ENCODE measurements around the gene ZBTB38. TPM values are rescaled to one million over a fixed set of nuclear protein-coding genes. Genes with fewer than 3 reads are reported as not detected.

Gene ZBTB38
- total RNA-seq, 1 donor from 2014 or later, result 89.6 TPM

GRCh38 chr3:141370065-141370533 lies 1.8 kb downstream of the ZBTB38 start:
- intact Hi-C loops (cut with DNase I), result no loop called here
- Histone ChIP-seq H3K4me1 (peaks cover 48% of the 10 kb centered on the region), H3K27ac (peak overlapping the region; percentile 93), H3K27me3 (ENCODE audit: low read depth) (no peaks in the 10 kb centered on the region), H3K9me3 (no peaks in the 10 kb centered on the region), H3K4me3 (peak overlapping the region; percentile 43), H3K36me3 (no peaks in the 10 kb centered on the region)
- ATAC-seq, result peak; percentile 71
- TF ChIP-seq CTCF (IDR thresholded peaks at IDR 0.05), result peak; percentile 36
- DNase-seq, result no peak

- no peaks in the 10 kb centered on the region for H3K27me3 ChIP-seq (ENCODE audit: low read depth)
- no peak for DNase-seq
- TF ChIP-seq CTCF (IDR thresholded peaks at IDR 0.05), result no peak
- ATAC-seq, result no peak
- no peak overlapping the region for H3K4me3 ChIP-seq
- H3K4me1 ChIP-seq, result peaks cover 32% of the 10 kb centered on the region
- intact Hi-C loops (cut with DNase I), result no loop called here
- H3K9me3 ChIP-seq, result no peaks in the 10 kb centered on the region
- no peaks in the 10 kb centered on the region for H3K36me3 ChIP-seq
- no peak overlapping the region for H3K27ac ChIP-seq
Measured at GRCh38 chr3:141371882-141372281, 3.6 kb downstream of the ZBTB38 start.

- Histone ChIP-seq H3K4me3 (no peak overlapping the region), H3K27ac (no peak overlapping the region), H3K27me3 (ENCODE audit: low read depth) (no peaks in the 10 kb centered on the region), H3K36me3 (no peaks in the 10 kb centered on the region), H3K4me1 (peaks cover 24% of the 10 kb centered on the region), H3K9me3 (no peaks in the 10 kb centered on the region)
- intact Hi-C loops (cut with DNase I), result no loop called here
- ATAC-seq (no peak), DNase-seq (no peak)
- no peak for TF ChIP-seq CTCF (IDR thresholded peaks at IDR 0.05)
Measured at GRCh38 chr3:141372656-141373055, 4.4 kb downstream of the ZBTB38 start.

- intact Hi-C loops (cut with DNase I), result no loop called here
- peaks cover 20% of the 10 kb centered on the region for H3K4me1 ChIP-seq
- no peak overlapping the region for H3K4me3 ChIP-seq
- H3K9me3 ChIP-seq, result no peaks in the 10 kb centered on the region
- ATAC-seq, result no peak
- no peak overlapping the region for H3K27ac ChIP-seq
- no peak for TF ChIP-seq CTCF (IDR thresholded peaks at IDR 0.05)
- no peak for DNase-seq
- H3K36me3 ChIP-seq, result no peaks in the 10 kb centered on the region
- no peaks in the 10 kb centered on the region for H3K27me3 ChIP-seq (ENCODE audit: low read depth)
Measured at GRCh38 chr3:141373232-141373631, 4.9 kb downstream of the ZBTB38 start.

- ATAC-seq (no peak), DNase-seq (no peak)
- Histone ChIP-seq H3K4me3 (no peak overlapping the region), H3K27me3 (ENCODE audit: low read depth) (no peaks in the 10 kb centered on the region), H3K9me3 (no peaks in the 10 kb centered on the region), H3K4me1 (peaks cover 20% of the 10 kb centered on the region), H3K36me3 (no peaks in the 10 kb centered on the region), H3K27ac (no peak overlapping the region)
- intact Hi-C loops (cut with DNase I), result no loop called here
- no peak for TF ChIP-seq CTCF (IDR thresholded peaks at IDR 0.05)
Measured at GRCh38 chr3:141373768-141374526, 5.6 kb downstream of the ZBTB38 start.
